Measurements from ENCODE around the gene LHFPL6. TPM values are rescaled to one million over a fixed set of nuclear protein-coding genes. Genes with fewer than 3 reads are reported as not detected.

LHFPL6 gene
- total RNA-seq, 3 donors from 2014 or later (not counting 1 experiment from before 2014, with no cell fraction given) = not detected

- no peak overlapping the region for H3K4me3 ChIP-seq (ENCODE audit: low read length)
- H3K36me3 Mint-ChIP-seq = no peaks in the 10 kb centered on the region
- no peaks in the 10 kb centered on the region for H3K4me1 Mint-ChIP-seq
- no peak for TF ChIP-seq CTCF (IDR thresholded peaks at IDR 0.05)
- no peak for ATAC-seq
- no peak for DNase-seq
- no peak overlapping the region for H3K27ac Mint-ChIP-seq
- H3K4me1 ChIP-seq (ENCODE audit: control insufficient read depth, insufficient read depth, low read length) = no peaks in the 10 kb centered on the region
- H3K36me3 ChIP-seq (ENCODE audit: control insufficient read depth, insufficient read depth, low read length) = no peaks in the 10 kb centered on the region
- H3K27me3 ChIP-seq (ENCODE audit: control insufficient read depth, insufficient read depth, low read length) = no peaks in the 10 kb centered on the region
- H3K4me3 Mint-ChIP-seq = no peak overlapping the region
- H3K9me3 Mint-ChIP-seq = peaks cover 0 to 3% of the 10 kb centered on the region in 2 donors
- H3K27me3 Mint-ChIP-seq (ENCODE audit: low read depth in 2 of 2) = no peaks in the 10 kb centered on the region
- 89% methylated on average over 5 of the region's 5 CpGs for WGBS (ENCODE audit: insufficient coverage)
- no peaks in the 10 kb centered on the region for H3K9me3 ChIP-seq (ENCODE audit: control insufficient read depth, insufficient read depth, low read length)
- intact Hi-C loops (cut with micrococcal nuclease) = no loop called here
- no peak overlapping the region for H3K27ac ChIP-seq (ENCODE audit: low read length)
Observed at GRCh38 chr13:39505151-39505550, 97.8 kb downstream of the LHFPL6 start.

- 90% methylated on average over 3 of the region's 3 CpGs for WGBS (ENCODE audit: insufficient coverage)
- Mint-ChIP-seq H3K4me1 (no peaks in the 10 kb centered on the region), H3K27ac (no peak overlapping the region)
Observed at GRCh38 chr13:39503048-39503447, 99.9 kb downstream of the LHFPL6 start.

GRCh38 chr13:39501702-39502324 lies 101.2 kb downstream of the LHFPL6 start:
- no peak for ATAC-seq
- no peak overlapping the region for H3K4me3 ChIP-seq (ENCODE audit: low read length)
- WGBS (ENCODE audit: insufficient coverage) = 74% methylated on average over 3 of the region's 3 CpGs
- no peaks in the 10 kb centered on the region for H3K9me3 ChIP-seq (ENCODE audit: control insufficient read depth, insufficient read depth, low read length)
- TF ChIP-seq CTCF (IDR thresholded peaks at IDR 0.05) = no peak
- H3K27me3 Mint-ChIP-seq (ENCODE audit: low read depth in 2 of 2) = no peaks in the 10 kb centered on the region
- H3K4me1 Mint-ChIP-seq = no peaks in the 10 kb centered on the region
- intact Hi-C loops (cut with micrococcal nuclease) = no loop called here
- peaks cover 0 to 3% of the 10 kb centered on the region in 2 donors for H3K9me3 Mint-ChIP-seq
- no peak overlapping the region for H3K27ac Mint-ChIP-seq
- H3K4me1 ChIP-seq (ENCODE audit: control insufficient read depth, insufficient read depth, low read length) = no peaks in the 10 kb centered on the region
- no peak overlapping the region for H3K27ac ChIP-seq (ENCODE audit: low read length)
- H3K36me3 Mint-ChIP-seq = no peaks in the 10 kb centered on the region
- no peaks in the 10 kb centered on the region for H3K36me3 ChIP-seq (ENCODE audit: control insufficient read depth, insufficient read depth, low read length)
- no peaks in the 10 kb centered on the region for H3K27me3 ChIP-seq (ENCODE audit: control insufficient read depth, insufficient read depth, low read length)
- no peak overlapping the region for H3K4me3 Mint-ChIP-seq
- no peak for DNase-seq

More at GRCh38 chr13:39503048-39503447, 99.9 kb downstream of the LHFPL6 start:
- Mint-ChIP-seq H3K36me3 (no peaks in the 10 kb centered on the region), H3K4me3 (no peak overlapping the region), H3K27me3 (ENCODE audit: low read depth in 2 of 2) (no peaks in the 10 kb centered on the region), H3K9me3 (peaks cover 0 to 3% of the 10 kb centered on the region in 2 donors)
- TF ChIP-seq CTCF (IDR thresholded peaks at IDR 0.05) = no peak
- Histone ChIP-seq H3K9me3 (ENCODE audit: control insufficient read depth, insufficient read depth, low read length) (no peaks in the 10 kb centered on the region), H3K4me3 (ENCODE audit: low read length) (no peak overlapping the region), H3K27me3 (ENCODE audit: control insufficient read depth, insufficient read depth, low read length) (no peaks in the 10 kb centered on the region), H3K27ac (ENCODE audit: low read length) (no peak overlapping the region), H3K4me1 (ENCODE audit: control insufficient read depth, insufficient read depth, low read length) (no peaks in the 10 kb centered on the region), H3K36me3 (ENCODE audit: control insufficient read depth, insufficient read depth, low read length) (no peaks in the 10 kb centered on the region)
- intact Hi-C loops (cut with micrococcal nuclease) = no loop called here
- ATAC-seq = no peak
- no peak for DNase-seq

- no peak overlapping the region for H3K4me3 ChIP-seq (ENCODE audit: low read length)
- H3K27ac ChIP-seq (ENCODE audit: low read length) = no peak overlapping the region
- no peaks in the 10 kb centered on the region for H3K27me3 Mint-ChIP-seq (ENCODE audit: low read depth in 2 of 2)
- WGBS (ENCODE audit: insufficient coverage) = 87% methylated on average over 3 of the region's 3 CpGs
- intact Hi-C loops (cut with micrococcal nuclease) = no loop called here
- H3K9me3 Mint-ChIP-seq = peaks cover 0 to 3% of the 10 kb centered on the region in 2 donors
- no peak for DNase-seq
- H3K9me3 ChIP-seq (ENCODE audit: control insufficient read depth, insufficient read depth, low read length) = no peaks in the 10 kb centered on the region
- H3K4me1 Mint-ChIP-seq = no peaks in the 10 kb centered on the region
- H3K4me3 Mint-ChIP-seq = no peak overlapping the region
- H3K36me3 ChIP-seq (ENCODE audit: control insufficient read depth, insufficient read depth, low read length) = no peaks in the 10 kb centered on the region
- TF ChIP-seq CTCF (IDR thresholded peaks at IDR 0.05) = no peak
- no peaks in the 10 kb centered on the region for H3K4me1 ChIP-seq (ENCODE audit: control insufficient read depth, insufficient read depth, low read length)
- H3K36me3 Mint-ChIP-seq = no peaks in the 10 kb centered on the region
- no peaks in the 10 kb centered on the region for H3K27me3 ChIP-seq (ENCODE audit: control insufficient read depth, insufficient read depth, low read length)
- no peak overlapping the region for H3K27ac Mint-ChIP-seq
- no peak for ATAC-seq
Observed at GRCh38 chr13:39499604-39500003, 103.4 kb downstream of the LHFPL6 start.

All from natural killer cell (primary cell).